ENCODE measurements around the gene GPR151.

DNA sequence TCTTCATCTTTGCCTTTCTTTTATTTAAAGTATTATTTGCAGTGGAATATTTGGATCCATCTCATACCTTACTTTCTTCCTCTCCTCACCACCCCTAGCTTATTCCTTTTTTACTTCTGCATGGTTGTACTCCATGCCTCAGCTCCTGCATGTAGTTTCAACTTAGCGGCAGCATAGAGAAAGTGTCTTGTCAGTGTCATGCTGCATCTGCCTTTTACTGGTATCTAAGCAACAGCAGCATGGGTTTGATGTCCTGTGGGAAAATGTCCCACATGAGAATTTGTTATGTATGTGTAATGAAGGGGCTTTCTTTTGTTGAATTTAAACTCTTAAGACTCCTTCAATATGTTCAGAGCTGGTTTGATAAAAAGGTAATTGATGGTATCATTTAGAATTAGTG is 48.2 kb downstream of the GPR151 start:
- TF ChIP-seq, protein P1, sequence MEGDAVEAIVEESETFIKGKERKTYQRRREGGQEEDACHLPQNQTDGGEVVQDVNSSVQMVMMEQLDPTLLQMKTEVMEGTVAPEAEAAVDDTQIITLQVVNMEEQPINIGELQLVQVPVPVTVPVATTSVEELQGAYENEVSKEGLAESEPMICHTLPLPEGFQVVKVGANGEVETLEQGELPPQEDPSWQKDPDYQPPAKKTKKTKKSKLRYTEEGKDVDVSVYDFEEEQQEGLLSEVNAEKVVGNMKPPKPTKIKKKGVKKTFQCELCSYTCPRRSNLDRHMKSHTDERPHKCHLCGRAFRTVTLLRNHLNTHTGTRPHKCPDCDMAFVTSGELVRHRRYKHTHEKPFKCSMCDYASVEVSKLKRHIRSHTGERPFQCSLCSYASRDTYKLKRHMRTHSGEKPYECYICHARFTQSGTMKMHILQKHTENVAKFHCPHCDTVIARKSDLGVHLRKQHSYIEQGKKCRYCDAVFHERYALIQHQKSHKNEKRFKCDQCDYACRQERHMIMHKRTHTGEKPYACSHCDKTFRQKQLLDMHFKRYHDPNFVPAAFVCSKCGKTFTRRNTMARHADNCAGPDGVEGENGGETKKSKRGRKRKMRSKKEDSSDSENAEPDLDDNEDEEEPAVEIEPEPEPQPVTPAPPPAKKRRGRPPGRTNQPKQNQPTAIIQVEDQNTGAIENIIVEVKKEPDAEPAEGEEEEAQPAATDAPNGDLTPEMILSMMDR (IDR thresholded peaks at IDR 0.05), result no peak
- TF ChIP-seq POLR2AphosphoS5 (IDR thresholded peaks at IDR 0.05; ENCODE audit: low read depth, low read length), result no peak
